Testis (tissue), 2 donors: ENCODE results near the gene MAPKAPK5.

Experiments used
- POLR2A ChIP-seq: fragments of 450-650 bp; IDR thresholded peaks from one replicate; pipeline ENCODE4 v1.6.1; 2017; ENCODE audit warnings: antibody characterized with exemption, mild to moderate bottlenecking, moderate library complexity
- TF ChIP-seq, protein P1 (sequence below), 3 experiments: fragments of 450-650 bp in 2 of 3; fragments of 200-600 bp in 1 of 3; sonication (generic) in 1 of 3; IDR thresholded peaks; one replicate each; pipeline ENCODE4 v1.5.1; 2016 to 2019; ENCODE audit warnings: antibody characterized with exemption in 3 of 3, mild to moderate bottlenecking in 2 of 3, moderate library complexity in 1 of 3

- TF ChIP-seq POLR2A, result no peak
- TF ChIP-seq, protein P1, sequence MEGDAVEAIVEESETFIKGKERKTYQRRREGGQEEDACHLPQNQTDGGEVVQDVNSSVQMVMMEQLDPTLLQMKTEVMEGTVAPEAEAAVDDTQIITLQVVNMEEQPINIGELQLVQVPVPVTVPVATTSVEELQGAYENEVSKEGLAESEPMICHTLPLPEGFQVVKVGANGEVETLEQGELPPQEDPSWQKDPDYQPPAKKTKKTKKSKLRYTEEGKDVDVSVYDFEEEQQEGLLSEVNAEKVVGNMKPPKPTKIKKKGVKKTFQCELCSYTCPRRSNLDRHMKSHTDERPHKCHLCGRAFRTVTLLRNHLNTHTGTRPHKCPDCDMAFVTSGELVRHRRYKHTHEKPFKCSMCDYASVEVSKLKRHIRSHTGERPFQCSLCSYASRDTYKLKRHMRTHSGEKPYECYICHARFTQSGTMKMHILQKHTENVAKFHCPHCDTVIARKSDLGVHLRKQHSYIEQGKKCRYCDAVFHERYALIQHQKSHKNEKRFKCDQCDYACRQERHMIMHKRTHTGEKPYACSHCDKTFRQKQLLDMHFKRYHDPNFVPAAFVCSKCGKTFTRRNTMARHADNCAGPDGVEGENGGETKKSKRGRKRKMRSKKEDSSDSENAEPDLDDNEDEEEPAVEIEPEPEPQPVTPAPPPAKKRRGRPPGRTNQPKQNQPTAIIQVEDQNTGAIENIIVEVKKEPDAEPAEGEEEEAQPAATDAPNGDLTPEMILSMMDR (IDR thresholded peaks at IDR 0.05), result no peak
These were observed 65.7 kb downstream of the MAPKAPK5 start for GRCh38 chr12:111907740-111908139.
